Stimulated activated CD8-positive, alpha-beta memory T cell treated with anti-CD3 and anti-CD28 coated beads, Interleukin-4, amount 100 ng/mL, for 48 hours (primary cell): ENCODE data around the gene STAM2.
"Not testable (repeated sequence)": the region's sequence is repeated elsewhere in the genome, so short reads cannot be mapped to it uniquely, and the experiment has no call there.

Source experiments
- DNase-seq: peaks from one replicate; pipeline ENCODE4 v3.0.0-alpha.2; 2020

STAM2 gene

GRCh38 chr2:152171718-152172117 is 3.8 kb downstream of the STAM2 start:
- DNase-seq, result no peak

DNA sequence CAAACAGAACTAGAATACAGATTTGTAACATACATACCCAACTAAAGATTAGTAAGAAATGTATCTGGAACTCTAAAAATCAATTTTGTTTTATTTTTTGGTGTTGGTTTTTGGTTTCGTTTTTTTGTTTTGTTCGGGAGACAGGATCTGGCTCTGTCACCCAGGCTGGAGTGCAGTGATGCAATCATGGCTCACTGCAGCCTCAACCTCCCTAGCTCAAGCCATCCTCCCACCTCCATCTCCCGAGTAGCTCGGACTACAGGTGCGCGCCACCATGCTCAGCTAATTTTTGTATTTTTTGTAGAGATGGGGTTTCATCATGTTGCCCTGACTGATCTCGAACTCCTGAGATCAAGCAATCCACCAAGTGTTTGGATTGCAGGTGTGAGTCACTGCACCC is 6.4 kb downstream of the STAM2 start:
- not testable (repeated sequence) for DNase-seq

DNA sequence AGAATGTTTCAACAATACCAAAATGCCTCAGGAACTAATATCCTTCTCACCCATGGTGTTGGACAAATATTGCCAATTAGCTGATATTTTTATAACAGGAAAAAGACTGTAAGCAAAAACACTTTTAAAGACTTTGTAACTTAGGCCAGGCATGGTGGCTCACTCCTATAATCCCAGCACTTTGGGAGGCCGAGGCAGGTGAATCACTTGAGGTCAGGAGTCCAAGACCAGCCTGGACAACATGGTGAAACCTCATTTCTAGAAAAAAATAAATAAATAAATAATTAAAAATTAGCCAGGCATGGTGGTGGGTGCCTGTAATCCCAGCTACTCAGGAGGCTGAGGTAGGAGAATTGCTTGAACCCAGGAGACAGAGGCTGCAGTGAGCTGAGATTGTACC is 8.1 kb downstream of the STAM2 start:
- DNase-seq, result not testable (repeated sequence)

- DNase-seq, result no peak
Measured at GRCh38 chr2:152167065-152167464, 8.5 kb downstream of the STAM2 start.

GRCh38 chr2:152166633-152167032 is 8.9 kb downstream of the STAM2 start:
- no peak for DNase-seq

DNA sequence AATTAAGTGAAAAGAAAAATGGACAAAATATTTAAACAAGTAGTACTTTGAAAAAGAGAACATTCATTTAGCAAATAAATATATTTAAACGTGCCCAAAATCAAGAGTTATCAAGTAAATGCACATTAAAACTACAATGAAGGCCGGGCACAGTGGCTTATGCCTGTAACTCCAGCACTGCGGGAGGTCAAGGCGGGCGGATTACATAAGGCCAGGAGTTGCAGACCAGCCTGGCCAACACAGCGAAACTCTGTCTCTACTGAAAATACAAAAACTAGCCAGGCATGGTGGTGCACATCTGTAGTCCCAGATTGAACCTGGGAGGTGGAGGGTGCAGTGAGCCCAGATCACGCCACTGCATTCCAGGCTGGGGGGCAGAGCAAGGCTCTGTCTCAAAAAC is 9.8 kb downstream of the STAM2 start:
- DNase-seq, result no peak

GRCh38 chr2:152165306-152165705 is 10.3 kb downstream of the STAM2 start:
- no peak for DNase-seq

DNA sequence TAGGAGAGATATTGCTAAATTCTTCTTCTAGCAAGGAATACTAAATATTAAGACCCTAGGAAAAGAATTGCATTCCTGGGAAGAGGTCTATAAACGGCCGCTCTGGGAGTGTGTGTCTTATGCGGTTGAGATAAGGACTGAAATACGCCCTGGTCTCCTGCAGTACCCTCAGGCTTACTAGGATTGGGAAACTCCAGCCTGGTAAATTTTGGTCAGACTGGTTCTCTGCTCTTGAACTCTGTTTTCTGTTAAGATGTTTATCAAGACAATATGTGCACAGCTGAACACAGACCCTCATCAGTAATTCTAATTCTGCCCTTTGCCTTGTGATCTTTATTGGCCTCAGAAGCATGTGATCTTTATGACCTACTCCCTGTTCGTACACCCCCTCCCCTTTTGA is 11.9 kb downstream of the STAM2 start:
- not testable (repeated sequence) for DNase-seq

GRCh38 chr2:152162141-152162540 is 13.4 kb downstream of the STAM2 start:
- DNase-seq, result no peak

GRCh38 chr2:152161598-152161997 is 14.0 kb downstream of the STAM2 start:
- DNase-seq, result no peak

DNA sequence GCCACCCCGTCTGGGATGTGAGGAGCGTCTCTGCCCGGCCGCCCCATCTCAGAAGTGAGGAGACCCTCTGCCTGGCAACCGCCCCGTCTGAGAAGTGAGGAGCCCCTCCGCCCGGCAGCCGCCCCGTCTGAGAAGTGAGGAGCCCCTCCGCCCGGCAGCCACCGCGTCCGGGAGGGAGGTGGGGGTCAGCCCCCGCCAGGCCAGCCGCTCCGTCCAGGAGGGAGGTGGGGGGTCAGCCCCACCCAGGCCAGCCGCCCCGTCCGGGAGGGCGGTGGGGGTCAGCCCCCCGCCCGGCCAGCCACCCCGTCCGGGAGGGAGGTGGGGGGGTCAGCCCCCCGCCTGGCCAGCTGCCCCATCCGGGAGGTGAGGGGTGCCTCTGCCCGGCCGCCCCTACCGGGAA is 15.2 kb downstream of the STAM2 start:
- not testable (repeated sequence) for DNase-seq

DNA sequence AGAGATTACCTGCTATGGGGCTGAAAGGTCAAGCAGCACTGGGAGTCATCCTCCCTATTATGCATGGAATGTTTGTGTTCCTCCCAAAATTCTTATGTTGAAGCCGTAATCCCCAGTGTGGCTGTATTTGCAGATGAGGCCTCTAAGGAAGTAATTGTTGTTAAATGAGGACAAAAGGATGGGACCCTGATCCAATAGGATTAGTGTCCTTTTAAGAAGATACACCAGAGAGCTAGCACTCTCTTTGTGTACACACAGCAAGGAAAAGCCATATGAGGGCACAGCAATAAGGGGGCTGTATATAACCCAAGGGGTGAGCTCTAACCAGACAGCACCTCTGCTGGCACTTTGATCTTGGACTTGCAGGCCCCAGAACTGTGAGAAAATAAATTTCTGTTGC is 18.3 kb downstream of the STAM2 start:
- no peak for DNase-seq

GRCh38 chr2:152155209-152155608 is 20.4 kb downstream of the STAM2 start:
- no peak for DNase-seq

DNA sequence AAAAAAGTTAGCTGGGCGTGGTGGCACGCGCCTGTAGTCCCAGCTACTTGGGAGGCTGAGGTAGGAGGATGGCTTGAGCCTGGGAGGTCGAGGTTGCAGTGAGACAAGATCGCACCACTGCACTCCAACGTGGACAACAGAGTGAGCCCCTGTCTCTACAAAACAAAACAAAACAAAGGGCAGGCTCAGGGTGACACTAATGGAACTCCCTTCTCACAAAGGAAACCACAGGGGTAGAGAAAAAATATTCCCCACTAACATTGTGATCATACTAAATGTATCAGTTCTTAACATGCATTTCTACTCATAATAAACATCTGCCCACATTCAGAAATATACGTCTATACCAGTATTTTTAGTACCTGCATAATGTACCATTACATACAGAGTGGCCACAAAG is 21.1 kb downstream of the STAM2 start:
- DNase-seq, result no peak

GRCh38 chr2:152134488-152135280 is 40.9 kb downstream of the STAM2 start:
- DNase-seq, result peak; percentile 45

DNA sequence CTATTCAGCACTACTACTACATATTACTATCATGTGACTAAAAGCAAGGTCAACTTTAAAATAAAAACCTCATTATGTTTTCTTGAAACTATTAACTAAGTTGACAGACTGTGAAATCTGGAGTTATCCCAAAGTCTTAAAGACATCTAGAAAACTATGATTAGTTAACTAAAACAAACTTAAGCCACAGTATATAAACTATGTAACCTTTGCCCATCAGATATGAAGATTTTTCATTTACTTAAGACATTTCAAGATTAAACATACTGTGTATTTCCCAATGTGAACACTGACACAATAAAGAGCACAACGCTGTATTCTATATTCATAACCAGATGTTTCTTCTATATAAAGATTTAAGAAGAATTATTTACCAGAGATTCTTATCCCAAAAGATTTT is 43.3 kb downstream of the STAM2 start:
- DNase-seq, result no peak

DNA sequence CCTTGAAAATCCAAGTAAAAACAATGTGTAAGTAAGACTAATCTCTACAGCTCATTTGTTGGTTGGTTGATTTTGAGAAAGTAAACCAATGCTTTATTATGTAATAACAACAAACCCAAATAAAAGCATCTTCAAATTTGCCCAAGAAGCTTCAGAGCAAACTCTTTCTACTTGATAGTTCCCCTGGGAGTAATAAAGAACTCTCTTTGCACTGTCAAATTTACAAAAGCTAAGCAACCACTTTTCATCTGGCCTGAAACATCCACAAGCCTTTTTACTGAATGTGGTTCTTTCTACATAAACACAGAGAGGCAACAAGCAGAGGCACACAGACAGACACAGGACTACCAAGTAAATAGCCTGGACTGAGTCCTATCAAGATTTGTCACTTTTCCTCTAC is 47.9 kb downstream of the STAM2 start:
- DNase-seq, result no peak

GRCh38 chr2:152126664-152127063 is 48.9 kb downstream of the STAM2 start:
- DNase-seq, result no peak

GRCh38 chr2:152122161-152122560 is 53.4 kb downstream of the STAM2 start:
- DNase-seq, result no peak

DNA sequence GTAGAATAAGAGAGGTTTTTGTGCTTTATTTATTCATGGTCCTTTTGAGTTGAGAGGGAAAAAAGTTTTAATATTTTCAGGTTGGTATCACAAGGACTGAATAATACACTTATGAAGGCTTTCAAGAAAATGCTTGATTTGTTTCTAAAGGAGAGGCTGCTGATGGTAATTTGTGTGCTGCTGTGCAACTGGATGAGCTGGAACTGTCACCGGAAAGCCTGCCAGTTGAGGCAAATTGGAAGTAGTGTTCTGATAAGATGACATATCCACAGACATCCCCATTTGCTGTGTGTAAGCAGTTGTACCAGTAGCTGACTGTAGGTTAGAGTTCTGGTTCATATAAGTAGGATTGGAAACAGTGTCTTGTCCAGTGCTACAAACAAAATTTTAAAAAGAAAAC is 55.1 kb downstream of the STAM2 start:
- no peak for DNase-seq

GRCh38 chr2:152115952-152116351 is 59.6 kb downstream of the STAM2 start:
- DNase-seq, result no peak

DNA sequence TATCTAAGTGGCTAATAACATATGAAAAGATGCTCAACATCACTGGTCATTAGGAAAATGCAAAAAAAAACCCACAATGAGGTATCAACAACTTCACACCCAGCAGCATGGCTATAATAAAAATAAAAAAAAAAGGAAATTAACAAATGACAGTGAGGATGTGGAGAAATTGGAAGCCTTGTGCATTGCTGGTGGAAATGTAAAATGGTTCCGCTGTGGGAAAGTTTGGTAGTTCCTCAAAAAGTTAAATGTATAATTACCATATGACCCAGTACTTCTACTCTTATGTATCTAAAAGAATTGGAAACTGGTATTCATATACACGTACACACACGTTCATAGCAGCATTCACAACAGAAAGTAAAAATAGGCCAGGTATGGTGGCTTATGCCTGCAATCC is 61.2 kb downstream of the STAM2 start:
- DNase-seq, result no peak

GRCh38 chr2:152107140-152107539 is 68.4 kb downstream of the STAM2 start:
- DNase-seq, result not testable (repeated sequence)

DNA sequence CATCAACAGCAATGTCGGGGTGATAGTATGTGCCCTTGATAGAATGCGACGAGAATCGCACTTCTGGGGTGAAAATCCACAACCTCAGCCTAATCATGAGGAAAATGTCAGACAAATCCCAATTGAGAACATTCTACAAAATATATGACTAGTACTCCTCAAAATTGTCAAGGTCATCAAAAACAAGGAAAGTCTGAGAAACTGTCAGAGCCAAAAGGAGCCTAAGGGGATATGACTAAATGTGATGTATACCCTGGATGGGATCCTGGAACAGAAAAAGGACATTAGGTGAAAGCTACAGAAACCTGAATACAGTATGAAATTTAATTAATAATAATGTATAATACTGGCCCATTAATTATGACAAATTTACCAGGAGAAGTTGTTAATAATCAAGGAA is 69.1 kb downstream of the STAM2 start:
- DNase-seq, result no peak

GRCh38 chr2:152103271-152103670 is 72.3 kb downstream of the STAM2 start:
- DNase-seq, result no peak
